Measurements from ENCODE around the gene THRSP. TPM values are rescaled to one million over a fixed set of nuclear protein-coding genes. Genes with fewer than 3 reads are reported as not detected.

Gene THRSP
- total and polyA plus RNA-seq, 2 experiments from 2014 or later, result not detected

DNA sequence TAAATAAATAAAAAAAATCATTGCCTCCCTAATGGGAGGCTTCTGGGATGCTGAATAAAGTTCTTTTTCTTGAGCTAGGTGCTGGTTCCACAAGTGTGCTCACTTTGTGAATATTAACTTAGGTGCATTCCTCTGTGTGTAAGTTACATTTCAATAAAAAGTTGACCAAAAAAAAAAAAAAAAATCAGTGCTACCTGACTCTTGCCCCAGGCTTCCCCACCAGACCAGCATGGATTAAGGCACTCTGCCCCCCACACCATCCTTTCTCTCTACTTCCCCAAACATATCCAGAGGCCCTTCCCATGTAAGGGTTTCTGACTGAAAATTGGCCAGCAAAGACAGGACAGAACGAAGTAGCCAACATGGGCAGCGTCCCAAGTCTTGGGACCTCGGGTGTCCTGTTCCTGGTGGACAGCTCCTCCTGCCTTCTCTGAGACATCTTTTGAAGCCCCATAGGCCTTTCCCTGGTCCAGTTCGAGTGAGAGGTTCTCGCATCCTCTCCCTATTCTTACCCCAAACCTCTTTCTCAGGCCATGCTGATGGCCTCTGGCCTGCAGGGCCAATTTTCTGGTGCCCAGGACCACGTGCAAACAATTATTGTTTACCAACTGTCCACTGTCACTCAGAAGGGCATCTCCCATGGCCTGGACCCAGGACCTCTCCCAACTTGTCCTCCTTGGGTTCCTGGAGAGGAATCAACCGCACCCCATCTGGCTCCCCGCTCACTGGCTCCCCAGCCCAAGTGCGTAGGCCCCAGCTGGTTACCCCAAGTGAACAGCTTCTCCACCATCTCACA, 25.6 kb upstream of the THRSP start:
- TF ChIP-seq STAT1 (IDR thresholded peaks at IDR 0.05; ENCODE audit: unreplicated experiment) (no peak), CREB1 (CRISPR knock-in tag; IDR thresholded peaks at IDR 0.05; ENCODE audit: low read depth) (no peak)
- TF ChIP-seq, protein P1, sequence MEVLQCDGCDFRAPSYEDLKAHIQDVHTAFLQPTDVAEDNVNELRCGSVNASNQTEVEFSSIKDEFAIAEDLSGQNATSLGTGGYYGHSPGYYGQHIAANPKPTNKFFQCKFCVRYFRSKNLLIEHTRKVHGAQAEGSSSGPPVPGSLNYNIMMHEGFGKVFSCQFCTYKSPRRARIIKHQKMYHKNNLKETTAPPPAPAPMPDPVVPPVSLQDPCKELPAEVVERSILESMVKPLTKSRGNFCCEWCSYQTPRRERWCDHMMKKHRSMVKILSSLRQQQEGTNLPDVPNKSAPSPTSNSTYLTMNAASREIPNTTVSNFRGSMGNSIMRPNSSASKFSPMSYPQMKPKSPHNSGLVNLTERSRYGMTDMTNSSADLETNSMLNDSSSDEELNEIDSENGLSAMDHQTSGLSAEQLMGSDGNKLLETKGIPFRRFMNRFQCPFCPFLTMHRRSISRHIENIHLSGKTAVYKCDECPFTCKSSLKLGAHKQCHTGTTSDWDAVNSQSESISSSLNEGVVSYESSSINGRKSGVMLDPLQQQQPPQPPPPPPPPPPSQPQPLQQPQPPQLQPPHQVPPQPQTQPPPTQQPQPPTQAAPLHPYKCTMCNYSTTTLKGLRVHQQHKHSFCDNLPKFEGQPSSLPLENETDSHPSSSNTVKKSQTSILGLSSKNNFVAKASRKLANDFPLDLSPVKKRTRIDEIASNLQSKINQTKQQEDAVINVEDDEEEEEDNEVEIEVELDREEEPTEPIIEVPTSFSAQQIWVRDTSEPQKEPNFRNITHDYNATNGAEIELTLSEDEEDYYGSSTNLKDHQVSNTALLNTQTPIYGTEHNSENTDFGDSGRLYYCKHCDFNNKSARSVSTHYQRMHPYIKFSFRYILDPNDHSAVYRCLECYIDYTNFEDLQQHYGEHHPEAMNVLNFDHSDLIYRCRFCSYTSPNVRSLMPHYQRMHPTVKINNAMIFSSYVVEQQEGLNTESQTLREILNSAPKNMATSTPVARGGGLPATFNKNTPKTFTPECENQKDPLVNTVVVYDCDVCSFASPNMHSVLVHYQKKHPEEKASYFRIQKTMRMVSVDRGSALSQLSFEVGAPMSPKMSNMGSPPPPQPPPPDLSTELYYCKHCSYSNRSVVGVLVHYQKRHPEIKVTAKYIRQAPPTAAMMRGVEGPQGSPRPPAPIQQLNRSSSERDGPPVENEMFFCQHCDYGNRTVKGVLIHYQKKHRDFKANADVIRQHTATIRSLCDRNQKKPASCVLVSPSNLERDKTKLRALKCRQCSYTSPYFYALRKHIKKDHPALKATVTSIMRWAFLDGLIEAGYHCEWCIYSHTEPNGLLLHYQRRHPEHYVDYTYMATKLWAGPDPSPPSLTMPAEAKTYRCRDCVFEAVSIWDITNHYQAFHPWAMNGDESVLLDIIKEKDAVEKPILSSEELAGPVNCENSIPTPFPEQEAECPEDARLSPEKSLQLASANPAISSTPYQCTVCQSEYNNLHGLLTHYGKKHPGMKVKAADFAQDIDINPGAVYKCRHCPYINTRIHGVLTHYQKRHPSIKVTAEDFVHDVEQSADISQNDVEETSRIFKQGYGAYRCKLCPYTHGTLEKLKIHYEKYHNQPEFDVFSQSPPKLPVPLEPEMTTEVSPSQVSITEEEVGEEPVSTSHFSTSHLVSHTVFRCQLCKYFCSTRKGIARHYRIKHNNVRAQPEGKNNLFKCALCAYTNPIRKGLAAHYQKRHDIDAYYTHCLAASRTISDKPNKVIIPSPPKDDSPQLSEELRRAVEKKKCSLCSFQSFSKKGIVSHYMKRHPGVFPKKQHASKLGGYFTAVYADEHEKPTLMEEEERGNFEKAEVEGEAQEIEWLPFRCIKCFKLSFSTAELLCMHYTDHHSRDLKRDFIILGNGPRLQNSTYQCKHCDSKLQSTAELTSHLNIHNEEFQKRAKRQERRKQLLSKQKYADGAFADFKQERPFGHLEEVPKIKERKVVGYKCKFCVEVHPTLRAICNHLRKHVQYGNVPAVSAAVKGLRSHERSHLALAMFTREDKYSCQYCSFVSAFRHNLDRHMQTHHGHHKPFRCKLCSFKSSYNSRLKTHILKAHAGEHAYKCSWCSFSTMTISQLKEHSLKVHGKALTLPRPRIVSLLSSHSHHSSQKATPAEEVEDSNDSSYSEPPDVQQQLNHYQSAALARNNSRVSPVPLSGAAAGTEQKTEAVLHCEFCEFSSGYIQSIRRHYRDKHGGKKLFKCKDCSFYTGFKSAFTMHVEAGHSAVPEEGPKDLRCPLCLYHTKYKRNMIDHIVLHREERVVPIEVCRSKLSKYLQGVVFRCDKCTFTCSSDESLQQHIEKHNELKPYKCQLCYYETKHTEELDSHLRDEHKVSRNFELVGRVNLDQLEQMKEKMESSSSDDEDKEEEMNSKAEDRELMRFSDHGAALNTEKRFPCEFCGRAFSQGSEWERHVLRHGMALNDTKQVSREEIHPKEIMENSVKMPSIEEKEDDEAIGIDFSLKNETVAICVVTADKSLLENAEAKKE (CRISPR knock-in tag; IDR thresholded peaks at IDR 0.05), result no peak
- TF ChIP-seq, protein P2, sequence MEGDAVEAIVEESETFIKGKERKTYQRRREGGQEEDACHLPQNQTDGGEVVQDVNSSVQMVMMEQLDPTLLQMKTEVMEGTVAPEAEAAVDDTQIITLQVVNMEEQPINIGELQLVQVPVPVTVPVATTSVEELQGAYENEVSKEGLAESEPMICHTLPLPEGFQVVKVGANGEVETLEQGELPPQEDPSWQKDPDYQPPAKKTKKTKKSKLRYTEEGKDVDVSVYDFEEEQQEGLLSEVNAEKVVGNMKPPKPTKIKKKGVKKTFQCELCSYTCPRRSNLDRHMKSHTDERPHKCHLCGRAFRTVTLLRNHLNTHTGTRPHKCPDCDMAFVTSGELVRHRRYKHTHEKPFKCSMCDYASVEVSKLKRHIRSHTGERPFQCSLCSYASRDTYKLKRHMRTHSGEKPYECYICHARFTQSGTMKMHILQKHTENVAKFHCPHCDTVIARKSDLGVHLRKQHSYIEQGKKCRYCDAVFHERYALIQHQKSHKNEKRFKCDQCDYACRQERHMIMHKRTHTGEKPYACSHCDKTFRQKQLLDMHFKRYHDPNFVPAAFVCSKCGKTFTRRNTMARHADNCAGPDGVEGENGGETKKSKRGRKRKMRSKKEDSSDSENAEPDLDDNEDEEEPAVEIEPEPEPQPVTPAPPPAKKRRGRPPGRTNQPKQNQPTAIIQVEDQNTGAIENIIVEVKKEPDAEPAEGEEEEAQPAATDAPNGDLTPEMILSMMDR (conservative IDR thresholded peaks at IDR 0.05; ENCODE audit: low read depth in 2 of 2), result no peak
- Mint-ChIP-seq H3K4me3 (no peak overlapping the region), H3K4me1 (peaks cover 19% of the 10 kb centered on the region), H3K9me3 (no peaks in the 10 kb centered on the region), H3K27me3 (ENCODE audit: insufficient read depth, low read depth, poor library complexity) (peaks cover 4% of the 10 kb centered on the region), H3K36me3 (ENCODE audit: low read depth) (no peaks in the 10 kb centered on the region), H3K27ac (no peak overlapping the region)
- Histone ChIP-seq H2AFZ (no peak overlapping the region), H3K4me2 (no peak overlapping the region), H3K4me3 (no peak overlapping the region), H4K20me1 (replicated peaks; ENCODE audit: insufficient read depth) (no peaks in the 10 kb centered on the region), H3F3A (replicated peaks; ENCODE audit: low read depth) (no peaks in the 10 kb centered on the region), H3K27me3 (ENCODE audit: insufficient read depth) (no peaks in the 10 kb centered on the region), H3K79me2 (replicated peaks; ENCODE audit: insufficient read depth) (no peaks in the 10 kb centered on the region), H3K9me2 (ENCODE audit: insufficient read depth) (peaks cover 6% of the 10 kb centered on the region; the same call in 1 of the 2 replicates), H3K27ac (ENCODE audit: low read depth) (no peak overlapping the region), H3K36me3 (ENCODE audit: insufficient read depth) (no peaks in the 10 kb centered on the region), H3K4me1 (ENCODE audit: insufficient read depth) (peaks cover 3% of the 10 kb centered on the region)
- ATAC-seq (no peak), DNase-seq (ENCODE audit: low spot score) (no peak)
